ENCODE data around the gene BMPR1B.

Gene BMPR1B

DNA sequence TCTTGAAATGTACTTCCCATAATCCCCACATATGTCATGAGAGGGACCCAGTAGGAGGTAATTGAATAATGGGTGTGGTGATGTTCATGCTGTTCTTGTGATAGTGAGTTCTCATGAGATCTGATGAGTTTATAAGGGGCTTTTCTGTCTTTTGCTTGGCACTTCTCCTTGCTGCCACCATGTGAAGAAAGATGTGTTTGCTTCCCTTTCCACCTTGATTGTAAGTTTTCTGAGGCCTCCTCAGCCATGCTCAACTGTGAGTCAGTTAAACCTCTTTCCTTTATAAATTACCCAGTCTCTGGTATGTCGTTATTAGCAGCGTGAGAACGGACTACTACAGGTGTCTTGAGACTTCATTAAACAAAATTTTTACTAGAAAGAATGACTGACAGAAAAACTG is 323.2 kb downstream of the BMPR1B start:
- H3K4me3 Mint-ChIP-seq, result no peak overlapping the region
- H3K27me3 Mint-ChIP-seq, result peaks cover 11% of the 10 kb centered on the region
- no peak for ATAC-seq (replicated peaks; ENCODE audit: extremely low read depth, poor library complexity, severe bottlenecking)
- no peak for DNase-seq (ENCODE audit: low spot score in 2 of 2)
- no peaks in the 10 kb centered on the region for H3K4me1 Mint-ChIP-seq
- H3K27ac Mint-ChIP-seq (ENCODE audit: low read depth), result no peak overlapping the region
- H3K36me3 Mint-ChIP-seq (ENCODE audit: insufficient read depth), result no peaks in the 10 kb centered on the region
- no peaks in the 10 kb centered on the region for H3K9me3 Mint-ChIP-seq

DNA sequence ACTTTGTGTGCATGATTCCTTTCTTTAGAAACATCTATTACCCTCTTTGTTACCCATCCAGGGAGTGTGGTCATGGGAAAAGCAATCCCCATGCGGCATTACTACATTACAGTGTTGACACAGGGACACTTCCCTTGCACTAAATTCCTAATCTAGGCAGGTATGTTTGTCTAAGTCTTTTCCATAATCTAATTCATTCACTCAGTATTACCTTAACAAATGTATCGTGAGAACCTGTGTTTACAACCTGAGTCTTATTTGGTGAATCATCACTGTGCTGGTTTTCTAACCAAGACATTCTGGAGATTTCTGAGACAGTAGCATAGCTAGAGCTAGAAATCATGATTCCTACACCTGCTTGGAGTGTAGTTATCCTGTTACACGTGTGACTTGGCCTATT is 326.8 kb downstream of the BMPR1B start:
- Mint-ChIP-seq H3K4me1 (no peaks in the 10 kb centered on the region), H3K4me3 (no peak overlapping the region), H3K27me3 (peaks cover 11% of the 10 kb centered on the region), H3K9me3 (no peaks in the 10 kb centered on the region), H3K27ac (ENCODE audit: low read depth) (no peak overlapping the region), H3K36me3 (ENCODE audit: insufficient read depth) (no peaks in the 10 kb centered on the region)
- DNase-seq (ENCODE audit: low spot score in 2 of 2) (no peak), ATAC-seq (replicated peaks; ENCODE audit: extremely low read depth, poor library complexity, severe bottlenecking) (no peak)

- Mint-ChIP-seq H3K9me3 (no peaks in the 10 kb centered on the region), H3K27me3 (peaks cover 11% of the 10 kb centered on the region), H3K4me3 (no peak overlapping the region), H3K27ac (ENCODE audit: low read depth) (no peak overlapping the region), H3K4me1 (no peaks in the 10 kb centered on the region), H3K36me3 (ENCODE audit: insufficient read depth) (no peaks in the 10 kb centered on the region)
- no peak for DNase-seq (ENCODE audit: low spot score in 2 of 2)
- ATAC-seq (replicated peaks; ENCODE audit: extremely low read depth, poor library complexity, severe bottlenecking), result no peak
Observed at GRCh38 chr4:95085124-95085833, 327.5 kb downstream of the BMPR1B start.

- Mint-ChIP-seq H3K27ac (ENCODE audit: low read depth) (no peak overlapping the region), H3K9me3 (no peaks in the 10 kb centered on the region), H3K36me3 (ENCODE audit: insufficient read depth) (no peaks in the 10 kb centered on the region), H3K27me3 (peaks cover 11% of the 10 kb centered on the region), H3K4me1 (no peaks in the 10 kb centered on the region), H3K4me3 (no peak overlapping the region)
- DNase-seq (ENCODE audit: low spot score in 2 of 2), result no peak
- ATAC-seq (replicated peaks; ENCODE audit: extremely low read depth, poor library complexity, severe bottlenecking), result no peak
Observed at GRCh38 chr4:95086551-95086950, 328.8 kb downstream of the BMPR1B start.

- Mint-ChIP-seq H3K27ac (ENCODE audit: low read depth) (no peak overlapping the region), H3K27me3 (peaks cover 11% of the 10 kb centered on the region), H3K9me3 (no peaks in the 10 kb centered on the region), H3K4me1 (no peaks in the 10 kb centered on the region), H3K4me3 (no peak overlapping the region), H3K36me3 (ENCODE audit: insufficient read depth) (no peaks in the 10 kb centered on the region)
- no peak for ATAC-seq (replicated peaks; ENCODE audit: extremely low read depth, poor library complexity, severe bottlenecking)
- no peak for DNase-seq (ENCODE audit: low spot score in 2 of 2)
Observed at GRCh38 chr4:95087657-95088455, 330.1 kb downstream of the BMPR1B start.

- no peak overlapping the region for H3K4me3 Mint-ChIP-seq
Observed at GRCh38 chr4:95091272-95091671, 333.5 kb downstream of the BMPR1B start.

DNA sequence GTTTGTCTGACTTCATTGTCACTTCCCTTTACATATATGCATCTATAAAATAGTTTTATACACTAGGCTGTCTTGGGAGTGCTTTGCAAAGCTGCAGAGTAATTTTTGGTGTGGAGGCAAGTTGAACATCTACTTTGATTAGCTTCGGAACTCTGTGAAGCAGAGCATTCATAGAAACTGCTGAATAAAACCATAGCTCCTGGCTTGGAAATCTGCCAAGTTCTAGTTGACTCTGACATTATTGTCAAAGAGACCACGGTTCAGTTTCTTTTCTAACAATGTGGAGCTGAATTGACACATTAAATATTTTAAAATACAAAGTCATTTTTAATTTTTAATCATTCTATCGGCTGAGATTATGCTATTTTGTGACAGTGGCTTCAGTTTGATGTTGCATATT is 335.0 kb downstream of the BMPR1B start:
- H3K9me3 Mint-ChIP-seq, result no peaks in the 10 kb centered on the region
- H3K27me3 Mint-ChIP-seq, result no peaks in the 10 kb centered on the region
- H3K36me3 Mint-ChIP-seq (ENCODE audit: insufficient read depth), result no peaks in the 10 kb centered on the region
- H3K4me1 Mint-ChIP-seq, result no peaks in the 10 kb centered on the region
- H3K4me3 Mint-ChIP-seq, result no peak overlapping the region
- DNase-seq (ENCODE audit: low spot score in 2 of 2), result no peak
- no peak for ATAC-seq (replicated peaks; ENCODE audit: extremely low read depth, poor library complexity, severe bottlenecking)
- H3K27ac Mint-ChIP-seq (ENCODE audit: low read depth), result no peak overlapping the region

More at GRCh38 chr4:95091272-95091671, 333.5 kb downstream of the BMPR1B start:
- H3K4me1 Mint-ChIP-seq, result no peaks in the 10 kb centered on the region
- H3K27me3 Mint-ChIP-seq, result no peaks in the 10 kb centered on the region
- H3K9me3 Mint-ChIP-seq, result no peaks in the 10 kb centered on the region
- no peak overlapping the region for H3K27ac Mint-ChIP-seq (ENCODE audit: low read depth)
- H3K36me3 Mint-ChIP-seq (ENCODE audit: insufficient read depth), result no peaks in the 10 kb centered on the region
- DNase-seq (ENCODE audit: low spot score in 2 of 2) (no peak), ATAC-seq (replicated peaks; ENCODE audit: extremely low read depth, poor library complexity, severe bottlenecking) (no peak)

DNA sequence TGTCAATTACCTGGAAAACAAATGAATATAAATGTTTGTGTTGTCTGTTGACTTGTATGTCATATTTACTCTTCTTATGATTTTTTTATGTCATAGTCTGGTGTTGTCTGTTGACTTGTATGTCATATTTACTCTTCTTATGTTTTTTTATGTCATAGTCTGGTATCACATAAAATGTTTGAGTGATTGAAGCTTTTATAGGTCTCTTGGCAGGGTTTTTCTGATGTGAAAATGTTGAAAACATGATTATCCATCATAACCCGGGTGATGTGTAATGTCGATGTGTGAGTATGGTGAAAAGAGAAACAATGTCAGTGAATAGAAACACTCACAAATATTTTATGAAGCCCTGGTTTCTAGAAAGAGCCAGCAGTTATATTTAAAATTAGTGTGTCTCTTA is 335.7 kb downstream of the BMPR1B start:
- Mint-ChIP-seq H3K27ac (ENCODE audit: low read depth) (no peak overlapping the region), H3K9me3 (no peaks in the 10 kb centered on the region), H3K27me3 (no peaks in the 10 kb centered on the region), H3K4me3 (no peak overlapping the region), H3K36me3 (ENCODE audit: insufficient read depth) (no peaks in the 10 kb centered on the region), H3K4me1 (no peaks in the 10 kb centered on the region)
- ATAC-seq (replicated peaks; ENCODE audit: extremely low read depth, poor library complexity, severe bottlenecking), result no peak
- no peak for DNase-seq (ENCODE audit: low spot score in 2 of 2)

GRCh38 chr4:95093936-95094929 is 336.5 kb downstream of the BMPR1B start:
- ATAC-seq (replicated peaks; ENCODE audit: extremely low read depth, poor library complexity, severe bottlenecking) (no peak), DNase-seq (ENCODE audit: low spot score in 2 of 2) (no peak)
- Mint-ChIP-seq H3K36me3 (ENCODE audit: insufficient read depth) (no peaks in the 10 kb centered on the region), H3K27me3 (no peaks in the 10 kb centered on the region), H3K27ac (ENCODE audit: low read depth) (no peak overlapping the region), H3K9me3 (no peaks in the 10 kb centered on the region), H3K4me3 (no peak overlapping the region), H3K4me1 (no peaks in the 10 kb centered on the region)

GRCh38 chr4:95095348-95095974 is 337.7 kb downstream of the BMPR1B start:
- Mint-ChIP-seq H3K4me3 (no peak overlapping the region), H3K27me3 (no peaks in the 10 kb centered on the region), H3K27ac (ENCODE audit: low read depth) (no peak overlapping the region), H3K9me3 (no peaks in the 10 kb centered on the region), H3K36me3 (ENCODE audit: insufficient read depth) (no peaks in the 10 kb centered on the region), H3K4me1 (no peaks in the 10 kb centered on the region)
- DNase-seq (ENCODE audit: low spot score in 2 of 2) (no peak), ATAC-seq (replicated peaks; ENCODE audit: extremely low read depth, poor library complexity, severe bottlenecking) (no peak)

GRCh38 chr4:95102162-95102790 is 344.5 kb downstream of the BMPR1B start:
- ATAC-seq (replicated peaks; ENCODE audit: extremely low read depth, poor library complexity, severe bottlenecking), result no peak

DNA sequence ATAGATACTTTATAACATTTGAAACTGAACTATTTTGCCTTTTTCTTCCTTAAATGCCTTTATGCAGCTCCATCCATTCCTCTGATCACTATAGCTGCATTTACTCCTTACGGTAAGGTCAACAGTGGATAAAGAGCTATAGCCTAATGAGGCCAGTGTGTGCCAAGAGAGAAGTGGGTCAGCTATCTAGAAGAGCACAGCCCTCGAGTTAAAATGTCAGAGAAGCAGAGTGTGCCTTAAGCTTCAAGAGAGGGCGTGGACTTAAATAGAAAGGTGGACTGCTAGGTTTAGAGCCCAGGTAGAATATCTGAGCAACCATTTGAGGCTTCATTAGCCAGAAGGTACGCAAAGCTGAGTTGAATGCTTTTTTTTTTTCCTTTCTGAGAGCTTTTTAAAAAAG is 347.4 kb downstream of the BMPR1B start:
- H3K4me1 Mint-ChIP-seq, result no peaks in the 10 kb centered on the region
- H3K36me3 Mint-ChIP-seq (ENCODE audit: insufficient read depth), result no peaks in the 10 kb centered on the region
- no peak overlapping the region for H3K27ac Mint-ChIP-seq (ENCODE audit: low read depth)

More at GRCh38 chr4:95102162-95102790, 344.5 kb downstream of the BMPR1B start:
- no peaks in the 10 kb centered on the region for H3K36me3 Mint-ChIP-seq (ENCODE audit: insufficient read depth)
- no peak for DNase-seq (ENCODE audit: low spot score in 2 of 2)
- no peak overlapping the region for H3K4me3 Mint-ChIP-seq
- no peaks in the 10 kb centered on the region for H3K4me1 Mint-ChIP-seq
- no peak overlapping the region for H3K27ac Mint-ChIP-seq (ENCODE audit: low read depth)
- no peaks in the 10 kb centered on the region for H3K27me3 Mint-ChIP-seq
- H3K9me3 Mint-ChIP-seq, result no peaks in the 10 kb centered on the region

More for the DNA sequence above, 347.4 kb downstream of the BMPR1B start:
- Mint-ChIP-seq H3K27me3 (no peaks in the 10 kb centered on the region), H3K9me3 (no peaks in the 10 kb centered on the region), H3K4me3 (no peak overlapping the region)
- ATAC-seq (replicated peaks; ENCODE audit: extremely low read depth, poor library complexity, severe bottlenecking) (no peak), DNase-seq (ENCODE audit: low spot score in 2 of 2) (no peak)

Measured in central memory CD8-positive, alpha-beta T cell (primary cell).